OCI-LY1 (cell line): Measurements from ENCODE around the gene ANKRD7.

Source experiments
- EZH2 ChIP-seq: fragments of 200-600 bp; sonication (generic), shearing (Covaris generic); IDR thresholded peaks from 2 replicates; pipeline ENCODE4 v1.8.0; 2017; ENCODE audit warnings: borderline replicate concordance, mixed run types, mild to moderate bottlenecking, antibody characterized with exemption, low read length, moderate library complexity, mixed read lengths
- TF ChIP-seq, protein P1 (sequence below): fragments of 200-600 bp; sonication (generic), shearing (Covaris generic); IDR thresholded peaks from 2 replicates; pipeline ENCODE4 v1.5.1; 2017; ENCODE audit warnings: mild to moderate bottlenecking, antibody characterized with exemption, low read length, moderate library complexity, mixed read lengths

DNA sequence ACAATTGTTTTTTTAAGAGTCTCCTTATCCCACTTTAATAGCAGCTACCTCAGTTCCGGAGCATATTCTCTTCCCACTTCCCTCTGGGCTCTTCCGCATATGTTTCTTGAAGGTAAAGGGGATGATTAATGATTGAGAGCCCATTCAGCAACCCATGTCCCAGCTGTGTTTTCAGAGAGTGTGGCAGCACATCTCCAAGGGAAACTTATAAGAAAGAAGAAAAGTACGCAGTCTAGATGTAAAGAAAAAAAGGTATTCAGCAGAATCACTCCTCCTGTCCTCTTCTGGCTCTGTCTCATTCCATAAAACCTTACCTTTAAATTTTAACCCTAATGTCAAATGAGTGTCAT, 9.7 kb upstream of the ANKRD7 start:
- TF ChIP-seq, protein P1, sequence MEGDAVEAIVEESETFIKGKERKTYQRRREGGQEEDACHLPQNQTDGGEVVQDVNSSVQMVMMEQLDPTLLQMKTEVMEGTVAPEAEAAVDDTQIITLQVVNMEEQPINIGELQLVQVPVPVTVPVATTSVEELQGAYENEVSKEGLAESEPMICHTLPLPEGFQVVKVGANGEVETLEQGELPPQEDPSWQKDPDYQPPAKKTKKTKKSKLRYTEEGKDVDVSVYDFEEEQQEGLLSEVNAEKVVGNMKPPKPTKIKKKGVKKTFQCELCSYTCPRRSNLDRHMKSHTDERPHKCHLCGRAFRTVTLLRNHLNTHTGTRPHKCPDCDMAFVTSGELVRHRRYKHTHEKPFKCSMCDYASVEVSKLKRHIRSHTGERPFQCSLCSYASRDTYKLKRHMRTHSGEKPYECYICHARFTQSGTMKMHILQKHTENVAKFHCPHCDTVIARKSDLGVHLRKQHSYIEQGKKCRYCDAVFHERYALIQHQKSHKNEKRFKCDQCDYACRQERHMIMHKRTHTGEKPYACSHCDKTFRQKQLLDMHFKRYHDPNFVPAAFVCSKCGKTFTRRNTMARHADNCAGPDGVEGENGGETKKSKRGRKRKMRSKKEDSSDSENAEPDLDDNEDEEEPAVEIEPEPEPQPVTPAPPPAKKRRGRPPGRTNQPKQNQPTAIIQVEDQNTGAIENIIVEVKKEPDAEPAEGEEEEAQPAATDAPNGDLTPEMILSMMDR: no peak
- TF ChIP-seq EZH2: no peak
